Measurements from ENCODE around the gene NFKBIA.
"Not testable (repeated sequence)": the region's sequence is repeated elsewhere in the genome, so short reads cannot be mapped to it uniquely, and the experiment has no call there.

Gene NFKBIA

DNA sequence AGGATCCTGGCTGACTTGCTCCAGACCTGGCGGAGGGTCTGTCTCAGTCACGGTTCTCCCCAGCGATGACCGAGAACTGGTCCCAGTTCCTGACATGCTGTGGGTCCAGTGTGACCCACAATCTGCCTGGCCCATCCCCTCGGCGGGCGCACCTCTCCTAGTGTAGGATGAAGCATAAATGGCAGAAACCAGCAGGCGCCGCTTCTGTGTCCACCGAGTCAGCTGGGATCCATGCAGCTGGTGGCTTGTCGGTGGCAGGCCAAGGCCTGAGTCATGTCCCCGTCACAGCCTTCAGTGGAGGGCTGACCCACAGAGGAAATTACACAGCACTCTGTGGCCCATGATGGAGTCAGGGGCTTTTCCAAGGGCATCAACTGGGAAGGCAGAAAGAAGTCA, 38.5 kb downstream of the NFKBIA start:
- peak in 1 of 2 donors; percentile 71 for DNase-seq

DNA sequence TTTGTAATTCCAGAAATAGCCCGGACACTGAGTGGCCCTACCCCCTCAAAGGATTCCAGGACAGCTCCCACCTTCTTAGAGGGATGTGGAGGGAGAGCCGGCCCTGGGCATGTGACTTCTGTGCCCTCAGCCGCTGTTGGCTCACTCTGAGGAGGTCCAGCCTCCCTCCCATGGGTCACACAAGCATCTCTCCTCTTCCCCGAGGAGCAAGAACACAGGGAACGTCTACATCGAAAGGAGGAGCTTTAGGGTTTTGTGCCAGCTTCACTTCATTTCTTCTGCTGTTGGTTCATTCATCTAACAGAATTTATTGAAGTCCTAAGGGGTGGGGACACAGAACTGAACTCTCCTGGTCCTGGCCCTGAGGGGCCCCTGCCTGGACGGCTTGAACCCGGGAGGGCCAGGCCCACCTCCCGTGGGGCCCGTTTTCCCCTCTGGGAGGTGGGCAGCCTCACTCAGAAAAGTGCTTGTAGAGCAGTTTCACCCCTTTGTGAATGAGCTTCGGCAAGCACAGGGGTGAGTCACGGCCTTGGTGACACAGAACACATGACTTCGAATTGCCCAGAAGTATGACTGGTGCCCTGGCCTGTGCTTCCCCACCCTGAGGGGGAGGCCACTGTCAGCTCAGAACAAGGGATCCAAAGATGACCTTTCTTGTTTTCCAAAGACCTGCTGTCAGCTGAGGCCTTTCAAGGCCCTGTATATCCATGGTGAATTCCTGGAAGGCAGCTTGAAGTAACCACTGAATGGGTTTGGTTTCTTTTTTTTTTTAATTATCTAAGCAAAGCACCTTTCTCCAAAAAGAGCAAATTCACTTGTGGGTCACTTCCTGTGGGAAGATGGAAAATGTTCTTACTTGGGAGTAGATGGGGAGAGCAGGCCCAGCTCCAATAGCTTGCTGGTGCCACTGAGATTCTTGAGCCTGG, 39.2 kb downstream of the NFKBIA start:
- DNase-seq: peak; percentile 25 to 80

DNA sequence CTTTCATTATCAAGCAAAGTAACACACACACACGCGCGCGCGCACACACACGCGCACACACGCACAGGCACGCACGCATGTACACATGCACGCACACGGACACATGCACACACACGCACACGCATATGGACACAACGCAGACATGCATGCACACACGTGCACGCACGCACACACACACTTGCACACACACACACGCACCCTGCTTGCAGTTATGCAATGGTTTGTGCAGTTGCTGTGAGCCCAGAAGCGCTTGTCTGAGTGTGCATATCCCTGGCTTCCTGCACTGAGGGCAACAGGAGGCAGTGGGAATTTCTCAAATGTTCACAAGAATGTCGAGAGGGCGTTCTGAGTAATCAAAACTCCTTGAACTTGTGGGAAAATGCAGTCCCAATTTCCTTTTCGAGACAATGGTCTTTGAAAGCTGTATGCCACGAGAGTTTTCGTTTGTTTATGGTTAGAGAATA, 41.6 kb downstream of the NFKBIA start:
- DNase-seq: no peak

DNA sequence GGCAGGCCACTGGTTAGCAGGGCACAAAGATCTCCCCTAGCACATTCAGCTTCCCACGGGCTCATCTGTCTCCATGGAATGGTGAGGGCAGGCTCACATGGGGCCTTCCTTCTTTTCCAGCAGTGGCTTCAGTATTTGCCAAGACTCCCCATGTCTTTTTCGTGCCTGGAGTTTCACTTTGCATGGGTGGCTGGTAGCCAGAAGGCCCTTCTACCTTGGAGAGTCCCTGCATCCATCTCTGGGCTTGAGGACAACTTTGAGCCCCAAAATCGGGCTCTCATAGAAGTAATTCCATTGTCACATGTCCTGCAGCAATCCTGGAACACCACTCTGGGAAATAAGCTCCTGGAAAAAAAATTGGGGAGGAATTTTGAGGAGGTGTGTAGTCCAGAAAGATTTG, 42.1 kb downstream of the NFKBIA start:
- DNase-seq: no peak

DNA sequence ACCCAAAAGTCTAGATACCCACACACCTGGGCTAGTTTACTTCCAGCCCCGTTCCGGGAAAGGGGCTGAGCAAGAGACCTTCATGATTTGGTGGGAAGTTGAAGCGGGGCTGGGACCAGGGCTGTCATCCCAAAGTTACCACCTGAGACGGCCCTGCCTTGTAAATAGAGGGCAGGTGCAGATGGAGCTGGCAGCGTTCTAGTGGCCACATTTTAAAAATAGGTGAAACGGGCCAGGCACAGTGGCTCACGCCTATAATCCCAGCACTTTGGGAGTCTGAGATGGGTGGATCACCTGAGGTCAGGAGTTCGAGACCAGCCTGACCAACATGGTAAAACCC, 43.4 kb downstream of the NFKBIA start:
- DNase-seq: no peak

DNA sequence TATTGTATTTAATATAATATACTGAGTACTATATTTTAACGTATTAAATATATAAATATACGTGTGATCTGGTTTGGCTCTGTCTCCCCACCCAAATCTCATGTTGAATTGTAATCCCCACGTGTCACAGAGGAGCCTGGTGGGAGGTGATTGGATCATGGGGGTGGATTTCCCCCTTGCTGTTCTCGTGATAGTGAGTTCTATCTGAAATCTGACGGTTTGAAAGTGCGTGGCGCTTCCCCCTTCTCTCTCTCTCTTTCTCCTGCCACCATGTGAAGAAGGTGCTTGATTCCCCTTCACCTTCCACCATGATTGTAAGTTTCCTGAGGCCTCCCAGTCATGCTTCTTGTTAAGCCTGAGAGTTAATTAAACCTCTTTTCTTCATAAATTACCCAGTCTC, 44.9 kb downstream of the NFKBIA start:
- not testable (repeated sequence) for DNase-seq

DNA sequence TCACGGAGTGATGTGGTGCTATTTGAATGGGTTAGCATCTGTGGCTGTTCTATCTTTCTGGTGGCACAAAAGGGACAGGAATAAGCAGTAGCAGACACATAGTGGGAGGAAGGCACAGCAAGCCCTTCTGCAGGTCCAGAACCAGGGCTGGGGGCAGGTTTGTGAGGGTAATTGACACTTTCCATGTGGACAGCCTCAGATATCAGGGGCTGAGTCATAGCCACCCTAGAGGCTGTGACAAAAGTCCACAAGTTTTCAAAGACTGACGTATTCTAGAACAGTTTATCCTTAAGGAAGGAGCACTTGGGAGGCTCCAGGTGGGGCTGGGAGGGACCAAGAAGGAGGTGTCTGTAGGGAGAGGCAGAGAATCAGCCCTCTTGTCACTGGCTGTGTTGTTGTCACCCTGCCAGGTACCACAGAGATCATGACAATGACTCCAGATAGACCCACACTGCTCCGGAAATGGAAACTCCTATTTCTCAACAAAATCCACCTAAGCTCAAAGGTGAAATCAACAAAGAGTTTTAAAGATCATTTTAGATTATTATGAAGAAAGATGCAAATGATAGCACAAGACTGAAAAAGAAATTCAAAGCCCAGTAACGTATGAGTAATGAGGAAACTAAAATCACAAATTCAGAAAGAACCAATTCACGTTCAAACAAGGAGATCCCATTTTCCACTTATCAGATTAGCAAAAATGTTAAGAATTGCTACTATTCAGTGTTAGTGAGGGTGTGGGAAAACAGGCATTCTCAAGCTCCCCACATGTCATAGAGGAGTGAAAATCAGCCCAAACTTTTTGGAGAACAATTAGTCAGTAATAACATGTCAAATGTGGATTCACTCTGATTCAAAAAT, 48.3 kb downstream of the NFKBIA start:
- no peak for DNase-seq

DNA sequence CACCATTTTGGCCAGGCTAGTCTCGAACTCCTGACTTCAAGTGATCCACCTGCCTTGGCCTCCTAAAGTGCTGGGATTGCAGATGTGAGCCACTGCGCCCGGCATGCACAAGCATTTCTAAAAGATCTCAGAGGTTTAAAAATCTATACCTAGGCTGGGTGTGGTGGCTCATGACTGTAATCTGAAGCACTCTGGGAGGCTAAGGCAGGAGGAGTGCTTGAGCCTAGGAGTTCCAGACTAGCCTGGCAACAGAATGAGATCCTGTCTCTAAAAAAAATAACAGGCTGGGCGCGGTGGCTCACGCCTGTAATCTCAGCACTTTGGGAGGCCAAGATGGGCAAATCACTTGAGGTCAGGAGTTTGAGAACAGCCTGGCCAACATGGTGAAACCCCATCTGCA, 49.3 kb downstream of the NFKBIA start:
- DNase-seq: not testable (repeated sequence)

DNA sequence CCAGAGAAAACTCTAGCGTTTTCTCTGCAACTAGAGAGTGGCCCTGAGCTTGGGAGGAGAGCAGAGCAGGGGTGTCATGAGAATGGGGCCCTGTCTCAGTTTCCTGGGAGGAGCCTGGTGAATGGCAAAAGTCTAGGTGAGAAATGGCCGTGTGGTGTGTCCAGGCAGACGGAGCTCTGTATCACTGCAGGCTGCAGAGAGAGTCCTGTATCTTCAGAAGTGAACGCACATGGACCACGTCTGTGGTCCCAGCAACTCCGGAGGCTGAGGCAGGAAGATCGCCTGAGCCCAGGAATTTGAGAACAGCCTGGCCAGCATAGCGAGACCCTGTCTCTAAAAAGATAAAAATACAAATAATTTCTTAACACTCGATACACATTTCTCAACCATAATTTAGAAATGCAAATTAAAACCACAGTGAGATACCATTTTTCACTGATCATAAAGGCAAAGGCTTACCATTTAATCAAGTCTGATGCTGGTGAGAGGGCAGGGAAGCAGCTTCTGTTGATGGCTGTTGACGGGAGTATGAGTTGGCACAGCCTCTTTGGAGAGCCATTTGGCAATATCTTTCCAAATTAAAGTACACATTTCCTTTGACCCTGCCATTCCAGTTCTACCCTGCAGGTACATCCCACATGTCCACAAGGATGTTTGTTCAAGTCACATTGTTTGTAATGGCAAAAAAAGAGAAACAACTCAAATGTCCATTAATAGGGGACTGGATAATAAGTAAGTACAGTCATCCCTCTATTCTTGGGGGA, 51.0 kb downstream of the NFKBIA start:
- no peak for DNase-seq

DNA sequence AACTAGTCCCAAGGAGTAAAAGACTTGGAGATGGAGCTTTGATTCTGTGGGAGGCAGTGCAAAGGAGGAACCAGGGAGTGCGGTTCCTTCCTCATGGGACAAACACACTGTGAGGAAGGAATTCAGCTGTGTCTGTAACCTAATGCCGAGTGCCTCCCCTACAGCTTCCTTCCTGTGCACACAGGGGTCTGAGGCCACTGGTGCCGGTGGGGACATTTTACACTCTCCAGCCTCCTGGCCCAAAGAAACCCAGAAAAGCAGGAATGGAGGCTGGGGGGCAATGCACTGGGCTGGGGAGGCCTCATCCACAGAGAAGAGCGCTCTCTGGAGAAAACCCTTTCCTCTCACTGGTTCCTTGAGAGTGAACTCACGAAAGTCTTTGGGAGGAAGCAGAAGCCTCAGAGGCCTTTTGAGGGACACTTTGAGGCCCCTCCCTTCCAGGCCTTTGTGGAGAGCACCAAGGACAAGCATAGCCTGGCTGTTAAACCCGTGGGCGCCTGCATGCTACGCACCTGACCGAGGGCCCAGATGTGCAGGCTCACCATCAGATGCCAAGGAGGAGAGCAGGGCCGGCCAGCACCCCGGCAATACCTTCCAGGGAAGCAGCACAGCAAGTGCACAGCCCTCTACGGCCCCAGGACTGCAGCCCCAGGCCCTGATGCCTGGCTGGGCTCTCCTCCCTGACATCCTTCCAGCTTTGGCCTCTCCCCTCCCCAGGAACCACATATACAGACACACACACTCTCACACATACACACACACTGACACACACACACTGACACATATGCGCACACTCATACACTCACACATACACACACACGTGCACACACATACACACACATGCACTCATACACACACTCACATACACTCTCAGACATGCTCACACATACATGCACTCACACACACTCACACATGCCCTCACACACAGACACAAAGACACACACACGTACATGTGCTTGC, 52.0 kb downstream of the NFKBIA start:
- no peak for DNase-seq

DNA sequence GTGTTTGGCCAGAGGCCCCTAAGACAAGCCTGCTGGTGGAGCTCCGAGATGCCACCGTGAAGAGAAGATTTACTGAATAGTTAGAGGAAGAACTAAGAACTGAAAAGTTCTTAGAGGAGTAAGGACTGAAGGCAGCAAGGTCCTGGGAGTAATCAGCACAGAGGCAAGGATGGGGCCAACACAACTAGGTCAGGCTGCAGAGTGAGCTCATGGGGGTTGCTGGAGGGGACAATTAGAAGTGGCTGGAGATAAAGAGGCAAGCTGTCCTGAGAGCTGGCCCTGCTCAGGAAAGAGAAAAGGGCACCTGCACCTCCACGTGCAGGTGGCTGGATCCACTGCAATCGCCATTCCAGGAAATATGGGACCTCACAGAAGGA, 52.7 kb downstream of the NFKBIA start:
- no peak for DNase-seq

All from CD4-positive, alpha-beta T cell treated with Interferon alpha-2 for 1 hour (primary cell).